Body of pancreas (tissue), 4 donors: ENCODE results near the gene ENPP3. TPM values are rescaled to one million over a fixed set of nuclear protein-coding genes. Genes with fewer than 3 reads are reported as not detected.
A peak's percentile ranks its signal among the peaks of the same experiment; 100 is the strongest.

Source experiments
- ATAC-seq: fragments of 150-250 bp; one replicate; pipeline ENCODE4 v1.9.1; 2016
- DNase-seq, 4 donors: peaks; one replicate each; pipeline ENCODE4 v3.0.0-alpha.2; 2019
- H3K27ac ChIP-seq, 4 donors: fragments of 200-600 bp; sonication (generic); 1 replicate in 3 of 4; 2 replicates in 1 of 4; pipeline versions ENCODE4 v1.5.1 to v1.6.1; 2016 to 2019; ENCODE audit warnings: mild to moderate bottlenecking in 1 of 4, mixed read lengths in 1 of 4, moderate library complexity in 1 of 4
- H3K27me3 ChIP-seq, 2 donors: fragments of 200-600 bp; sonication (generic); one replicate each; pipeline ENCODE4 v1.6.0; 2016; ENCODE audit warnings: mild to moderate bottlenecking in 1 of 2
- H3K36me3 ChIP-seq, 2 donors: fragments of 200-600 bp; sonication (generic); replicated peaks in 1 of 2; 2 replicates each; pipeline ENCODE4 v1.5.1; 2016; ENCODE audit warnings: low read depth in 2 of 2; ENCODE audit not compliant: insufficient read depth in 1 of 2
- H3K4me1 ChIP-seq: fragments of 200-600 bp; sonication (generic); one replicate; pipeline ENCODE4 v1.6.0; 2016
- H3K4me3 ChIP-seq, 2 donors: fragments of 200-600 bp; sonication (generic); 1 replicate in 1 of 2; 2 replicates in 1 of 2; pipeline ENCODE4 v1.5.1; 2016 to 2019
- H3K9me3 ChIP-seq, 3 donors: fragments of 200-600 bp; sonication (generic); 1 replicate in 2 of 3; 2 replicates in 1 of 3; pipeline ENCODE4 v1.5.1; 2016
- CTCF ChIP-seq, 7 experiments: fragments of 450-650 bp in 4 of 7; fragments of 200-600 bp in 3 of 7; sonication (generic) in 3 of 7; IDR thresholded peaks; one replicate each; pipeline ENCODE4 v1.5.1; 2016 to 2019; ENCODE audit warnings: antibody characterized with exemption in 7 of 7
- POLR2A ChIP-seq, 3 donors: fragments of 450-650 bp; IDR thresholded peaks; one replicate each; pipeline ENCODE4 v1.6.1; 2016; ENCODE audit warnings: antibody characterized with exemption in 3 of 3, mild to moderate bottlenecking in 2 of 3
- WGBS, 2 donors: methylation state at CpG; one replicate each; pipeline ENCODE4 v1.1.5; 2017; 5-methylcytosine and 5-hydroxymethylcytosine counted together
- intact Hi-C: fragments of 100-400 bp; cut with DNase I; formaldehyde crosslinking; loops from one replicate; pipeline ENCODE4 v1.15.1; 2023
- total RNA-seq, 2 donors: library from RNA; depleted of rRNA; stranded (reverse); fragments of >200 nt; gene quantifications; one replicate each; pipeline ENCODE4 v1.1.0, GENCODE V29; 2016

Gene ENPP3
- total RNA-seq, 2 donors from 2014 or later: 0.26 TPM; not detected in 1

DNA sequence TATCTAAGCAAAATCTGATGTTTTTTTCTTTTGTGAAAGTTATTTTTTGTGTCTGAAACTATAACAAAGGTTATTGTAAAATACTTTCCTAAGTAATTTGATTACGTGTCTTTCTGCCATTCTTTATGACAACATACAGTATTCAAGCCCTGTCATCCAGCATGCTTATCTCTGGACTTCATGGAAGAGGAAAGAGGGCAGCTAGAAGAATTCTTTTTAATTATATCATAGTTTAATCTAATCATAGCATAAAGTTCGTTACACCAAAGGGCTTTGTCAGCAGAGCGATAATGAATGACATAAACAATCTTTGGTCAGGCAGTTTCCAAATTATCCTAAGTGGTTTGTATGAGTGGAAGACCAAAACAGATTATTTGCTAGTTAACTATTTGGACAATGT, 3.5 kb downstream of the ENPP3 start:
- H3K27me3 ChIP-seq: no peaks in the 10 kb centered on the region
- H3K27ac ChIP-seq: no peak overlapping the region
- DNase-seq (no peak), ATAC-seq (no peak)
- no peaks in the 10 kb centered on the region for H3K9me3 ChIP-seq
- H3K36me3 ChIP-seq: no peaks in the 10 kb centered on the region
- intact Hi-C loops: no loop called here
- TF ChIP-seq POLR2A (IDR thresholded peaks at IDR 0.05): no peak
- TF ChIP-seq CTCF (IDR thresholded peaks at IDR 0.05): no peak
- 83 to 86% methylated on average over 3 of the region's 3 CpGs for WGBS, 2 donors
- no peak overlapping the region for H3K4me3 ChIP-seq
- no peaks in the 10 kb centered on the region for H3K4me1 ChIP-seq

GRCh38 chr6:131641554-131641953, 4.5 kb downstream of the ENPP3 start:
- Histone ChIP-seq H3K36me3 (no peaks in the 10 kb centered on the region), H3K4me3 (no peak overlapping the region), H3K9me3 (no peaks in the 10 kb centered on the region), H3K4me1 (no peaks in the 10 kb centered on the region), H3K27me3 (no peaks in the 10 kb centered on the region), H3K27ac (no peak overlapping the region)
- TF ChIP-seq POLR2A (IDR thresholded peaks at IDR 0.05) (no peak), CTCF (IDR thresholded peaks at IDR 0.05) (no peak)
- 88 to 97% methylated on average over 1 of the region's 1 CpG for WGBS, 2 donors
- DNase-seq: no peak
- ATAC-seq: no peak
- intact Hi-C loops: no loop called here

DNA sequence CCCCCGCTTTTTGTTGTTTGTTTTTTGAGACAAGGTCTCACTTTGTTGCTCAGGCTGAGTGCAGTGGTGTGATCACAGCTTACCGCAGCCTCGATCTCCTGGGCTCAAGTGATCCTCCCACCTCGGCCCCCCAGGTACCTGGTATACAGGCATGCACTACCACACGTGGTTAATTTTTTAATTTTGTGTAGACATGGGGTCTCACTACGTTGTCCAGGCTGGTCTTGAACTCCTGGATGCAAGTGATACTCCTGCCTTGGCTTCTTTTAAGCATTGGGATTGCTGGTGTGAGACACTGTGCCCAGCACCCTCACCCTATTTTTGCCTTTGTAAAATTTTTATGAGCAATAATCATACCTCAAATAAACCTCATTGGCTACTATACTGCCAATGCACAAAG, 5.5 kb downstream of the ENPP3 start:
- ATAC-seq (no peak), DNase-seq (no peak)
- 69 to 71% methylated on average over 6 of the region's 6 CpGs for WGBS, 2 donors
- no peaks in the 10 kb centered on the region for H3K9me3 ChIP-seq
- no peaks in the 10 kb centered on the region for H3K27me3 ChIP-seq
- no peak overlapping the region for H3K27ac ChIP-seq
- intact Hi-C loops: no loop called here
- H3K4me1 ChIP-seq: no peaks in the 10 kb centered on the region
- H3K4me3 ChIP-seq: no peak overlapping the region
- TF ChIP-seq POLR2A (IDR thresholded peaks at IDR 0.05): no peak
- TF ChIP-seq CTCF (IDR thresholded peaks at IDR 0.05): no peak
- no peaks in the 10 kb centered on the region for H3K36me3 ChIP-seq

DNA sequence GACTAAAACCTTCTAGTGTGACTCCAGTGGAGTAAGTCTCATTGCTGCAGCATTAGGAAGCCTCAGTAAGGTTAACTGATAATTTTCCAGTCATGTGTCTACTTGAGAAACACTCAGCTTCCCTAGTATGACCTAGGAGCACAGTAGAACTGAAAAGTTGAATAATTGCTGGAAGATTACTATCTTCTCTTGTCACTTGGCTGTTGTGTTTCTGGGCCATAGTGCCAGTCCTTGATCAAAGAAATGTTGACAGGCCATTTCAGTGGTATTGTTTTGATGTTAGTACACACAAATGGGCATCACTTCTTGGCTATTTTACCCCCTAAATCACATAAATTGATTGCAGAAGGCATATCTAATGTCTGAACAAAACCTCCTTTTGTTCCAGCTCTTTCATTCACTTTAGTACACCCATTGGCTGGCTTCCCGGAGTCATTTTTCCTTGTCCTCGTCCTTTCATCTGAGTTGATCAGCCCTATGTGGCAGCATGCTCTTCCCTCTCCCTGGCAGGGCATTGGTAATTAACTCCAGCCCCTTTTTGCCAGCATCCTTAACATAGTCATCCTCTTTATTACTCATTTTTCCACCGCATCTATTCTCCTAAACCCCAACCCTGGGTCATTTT, 6.0 kb downstream of the ENPP3 start:
- no peaks in the 10 kb centered on the region for H3K4me1 ChIP-seq
- intact Hi-C loops: no loop called here
- peak; percentile 42 for ATAC-seq
- DNase-seq: peak in 3 of 4 donors; percentile 22 to 44 (median 31)
- H3K27me3 ChIP-seq: no peaks in the 10 kb centered on the region
- TF ChIP-seq POLR2A (IDR thresholded peaks at IDR 0.05): no peak
- no peak for TF ChIP-seq CTCF (IDR thresholded peaks at IDR 0.05)
- H3K4me3 ChIP-seq: no peak overlapping the region
- WGBS, 2 donors: 33 to 36% methylated on average over 3 of the region's 3 CpGs
- no peaks in the 10 kb centered on the region for H3K36me3 ChIP-seq
- no peaks in the 10 kb centered on the region for H3K9me3 ChIP-seq
- no peak overlapping the region for H3K27ac ChIP-seq

- 55 to 68% methylated on average over 2 of the region's 2 CpGs for WGBS, 2 donors
- Histone ChIP-seq H3K4me1 (no peaks in the 10 kb centered on the region), H3K4me3 (no peak overlapping the region), H3K9me3 (no peaks in the 10 kb centered on the region), H3K27ac (no peak overlapping the region), H3K27me3 (no peaks in the 10 kb centered on the region), H3K36me3 (no peaks in the 10 kb centered on the region)
- intact Hi-C loops: no loop called here
- no peak for TF ChIP-seq CTCF (IDR thresholded peaks at IDR 0.05)
- TF ChIP-seq POLR2A (IDR thresholded peaks at IDR 0.05): no peak
- DNase-seq: no peak
- no peak for ATAC-seq
Observed at GRCh38 chr6:131643855-131644460, 6.9 kb downstream of the ENPP3 start.
